ENCODE data around the gene PCGF1.
A peak's percentile ranks its signal among the peaks of the same experiment; 100 is the strongest.
"Not testable (repeated sequence)": the region's sequence is repeated elsewhere in the genome, so short reads cannot be mapped to it uniquely, and the experiment has no call there.

PCGF1 gene

GRCh38 chr2:74471332-74472065 is 36.0 kb downstream of the PCGF1 start:
- no peak for DNase-seq

- not testable (repeated sequence) for DNase-seq
Observed at GRCh38 chr2:74470742-74471141, 36.8 kb downstream of the PCGF1 start.

- no peak for DNase-seq
Observed at GRCh38 chr2:74464406-74464805, 43.1 kb downstream of the PCGF1 start.

- DNase-seq = no peak
Observed at GRCh38 chr2:74462786-74463105, 44.7 kb downstream of the PCGF1 start.

GRCh38 chr2:74462054-74462785 is 45.3 kb downstream of the PCGF1 start:
- no peak for DNase-seq

GRCh38 chr2:74461187-74462053 is 46.1 kb downstream of the PCGF1 start:
- DNase-seq = no peak

- DNase-seq = not testable (repeated sequence)
Observed at GRCh38 chr2:74460187-74460586, 47.3 kb downstream of the PCGF1 start.

GRCh38 chr2:74459503-74460118 is 47.9 kb downstream of the PCGF1 start:
- DNase-seq = not testable (repeated sequence)

- DNase-seq = no peak
Observed at GRCh38 chr2:74458938-74459363, 48.5 kb downstream of the PCGF1 start.

GRCh38 chr2:74458132-74458937 is 49.2 kb downstream of the PCGF1 start, which contains the start of gene WBP1:
WBP1 (plus strand) TSS chr2:74458438; CDS start chr2:74458603, 165 bp downstream.
- peak; percentile 100 for DNase-seq

- DNase-seq = peak; percentile 86 to 88
Observed at GRCh38 chr2:74457549-74458131, 49.9 kb downstream of the PCGF1 start.

- no peak for DNase-seq
Observed at GRCh38 chr2:74457129-74457548, 50.4 kb downstream of the PCGF1 start.

Measured in CD4-positive, alpha-beta T cell treated with Interleukin-1 beta for 1 hour (primary cell).